HG03439 (cell line): Measurements from ENCODE around the gene DGKB.
A peak's percentile ranks its signal among the peaks of the same experiment; 100 is the strongest.
"Not testable (repeated sequence)": the region's sequence is repeated elsewhere in the genome, so short reads cannot be mapped to it uniquely, and the experiment has no call there.

Experiments
- ATAC-seq: cut with Tn5 transposase; IDR thresholded peaks from one replicate; pipeline ENCODE4 v1.9.1; 2021; ENCODE audit warnings: mild to moderate bottlenecking, moderate library complexity; ENCODE audit not compliant: unreplicated experiment

DGKB gene

GRCh38 chr7:14487701-14488395, 414.7 kb downstream of the DGKB start:
- no peak for ATAC-seq

- no peak for ATAC-seq
These were observed 418.9 kb downstream of the DGKB start for GRCh38 chr7:14483663-14484062.

GRCh38 chr7:14480281-14480680, 422.3 kb downstream of the DGKB start:
- ATAC-seq = no peak

- ATAC-seq = no peak
These were observed 423.6 kb downstream of the DGKB start for GRCh38 chr7:14478834-14479510.

- not testable (repeated sequence) for ATAC-seq
These were observed 440.8 kb downstream of the DGKB start for GRCh38 chr7:14461716-14462115.

- ATAC-seq = not testable (repeated sequence)
These were observed 443.7 kb downstream of the DGKB start for GRCh38 chr7:14458846-14459245.

GRCh38 chr7:14457568-14458453, 444.7 kb downstream of the DGKB start:
- ATAC-seq = peak; percentile 70

- ATAC-seq = no peak
These were observed 453.3 kb downstream of the DGKB start for GRCh38 chr7:14449291-14449690.

- ATAC-seq = no peak
These were observed 455.7 kb downstream of the DGKB start for GRCh38 chr7:14446829-14447228.

GRCh38 chr7:14446219-14446618, 456.3 kb downstream of the DGKB start:
- no peak for ATAC-seq

- no peak for ATAC-seq
These were observed 464.2 kb downstream of the DGKB start for GRCh38 chr7:14438366-14438765.

- no peak for ATAC-seq
These were observed 465.7 kb downstream of the DGKB start for GRCh38 chr7:14436878-14437277.

- ATAC-seq = no peak
These were observed 469.6 kb downstream of the DGKB start for GRCh38 chr7:14432924-14433323.

- ATAC-seq = no peak
These were observed 471.6 kb downstream of the DGKB start for GRCh38 chr7:14430926-14431325.

GRCh38 chr7:14425559-14425958, 477.0 kb downstream of the DGKB start:
- ATAC-seq = no peak

GRCh38 chr7:14424675-14425074, 477.9 kb downstream of the DGKB start:
- ATAC-seq = no peak

GRCh38 chr7:14420768-14421167, 481.8 kb downstream of the DGKB start:
- ATAC-seq = no peak

GRCh38 chr7:14419531-14419930, 483.0 kb downstream of the DGKB start:
- ATAC-seq = no peak

GRCh38 chr7:14418633-14419032, 483.9 kb downstream of the DGKB start:
- no peak for ATAC-seq

- ATAC-seq = no peak
These were observed 488.1 kb downstream of the DGKB start for GRCh38 chr7:14414274-14414986.
